ENCODE results near the gene SUN3.
"Not testable (repeated sequence)": the region's sequence is repeated elsewhere in the genome, so short reads cannot be mapped to it uniquely, and the experiment has no call there.

Gene SUN3

GRCh38 chr7:47946581-47947354 lies 82.1 kb downstream of the SUN3 start:
- H3K4me1 Mint-ChIP-seq = peaks cover 13% of the 10 kb centered on the region
- peak overlapping the region in 1 of 3 experiments; percentile 11 for H3K27ac Mint-ChIP-seq
- H3K4me3 Mint-ChIP-seq = no peak overlapping the region
- peaks cover 4% of the 10 kb centered on the region for H3K27me3 Mint-ChIP-seq (ENCODE audit: low read depth)
- TF ChIP-seq, protein P1, sequence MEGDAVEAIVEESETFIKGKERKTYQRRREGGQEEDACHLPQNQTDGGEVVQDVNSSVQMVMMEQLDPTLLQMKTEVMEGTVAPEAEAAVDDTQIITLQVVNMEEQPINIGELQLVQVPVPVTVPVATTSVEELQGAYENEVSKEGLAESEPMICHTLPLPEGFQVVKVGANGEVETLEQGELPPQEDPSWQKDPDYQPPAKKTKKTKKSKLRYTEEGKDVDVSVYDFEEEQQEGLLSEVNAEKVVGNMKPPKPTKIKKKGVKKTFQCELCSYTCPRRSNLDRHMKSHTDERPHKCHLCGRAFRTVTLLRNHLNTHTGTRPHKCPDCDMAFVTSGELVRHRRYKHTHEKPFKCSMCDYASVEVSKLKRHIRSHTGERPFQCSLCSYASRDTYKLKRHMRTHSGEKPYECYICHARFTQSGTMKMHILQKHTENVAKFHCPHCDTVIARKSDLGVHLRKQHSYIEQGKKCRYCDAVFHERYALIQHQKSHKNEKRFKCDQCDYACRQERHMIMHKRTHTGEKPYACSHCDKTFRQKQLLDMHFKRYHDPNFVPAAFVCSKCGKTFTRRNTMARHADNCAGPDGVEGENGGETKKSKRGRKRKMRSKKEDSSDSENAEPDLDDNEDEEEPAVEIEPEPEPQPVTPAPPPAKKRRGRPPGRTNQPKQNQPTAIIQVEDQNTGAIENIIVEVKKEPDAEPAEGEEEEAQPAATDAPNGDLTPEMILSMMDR (IDR thresholded peaks at IDR 0.05; ENCODE audit: unreplicated experiment in 3 of 3) = no peak
- no peaks in the 10 kb centered on the region for H3K36me3 Mint-ChIP-seq (ENCODE audit: low read depth)
- no peaks in the 10 kb centered on the region for H3K9me3 Mint-ChIP-seq

DNA sequence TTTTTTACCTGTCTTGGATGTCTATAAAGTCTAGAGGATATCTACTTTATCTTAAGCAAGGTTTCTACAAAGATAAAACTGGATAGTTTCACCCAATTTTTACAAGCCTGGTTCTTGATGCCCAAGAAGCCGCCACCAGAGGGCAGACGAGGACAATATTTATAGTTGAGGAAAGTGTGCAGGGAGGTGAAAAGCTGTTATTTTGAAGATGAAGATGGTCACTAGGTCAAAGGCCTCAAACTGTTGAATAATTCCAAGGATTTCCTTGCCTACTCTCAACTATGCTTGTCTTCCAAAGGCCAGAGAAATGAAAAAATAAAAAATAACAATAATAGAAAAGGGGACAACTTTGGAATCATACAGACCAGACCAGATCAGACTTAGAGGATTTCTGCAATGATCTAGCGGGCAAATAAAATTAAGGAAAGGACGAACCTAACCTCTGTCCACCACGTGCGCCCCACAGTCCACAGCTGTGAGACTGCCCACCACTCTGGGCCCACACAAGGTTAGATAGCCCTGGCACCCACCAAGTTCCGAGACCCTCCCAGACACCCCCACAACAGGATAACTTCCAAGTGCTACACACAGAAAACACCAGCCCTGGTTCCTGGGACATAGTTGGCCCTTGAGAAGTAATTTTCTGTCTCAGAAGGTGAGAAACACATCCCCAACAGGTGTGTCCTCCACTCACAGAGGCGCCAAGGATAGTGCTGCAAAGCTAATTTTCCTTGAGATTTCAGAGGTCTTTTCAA lies 83.5 kb downstream of the SUN3 start:
- no peaks in the 10 kb centered on the region for H3K36me3 Mint-ChIP-seq (ENCODE audit: low read depth)
- H3K27ac Mint-ChIP-seq = peak overlapping the region in 1 of 3 experiments; percentile 4
- TF ChIP-seq, protein P1 (IDR thresholded peaks at IDR 0.05; ENCODE audit: unreplicated experiment in 3 of 3) = peak; percentile 78 to 88 (median 87)
- peaks cover 13% of the 10 kb centered on the region for H3K4me1 Mint-ChIP-seq
- H3K27me3 Mint-ChIP-seq (ENCODE audit: low read depth) = peaks cover 5% of the 10 kb centered on the region
- no peaks in the 10 kb centered on the region for H3K9me3 Mint-ChIP-seq
- no peak overlapping the region for H3K4me3 Mint-ChIP-seq

DNA sequence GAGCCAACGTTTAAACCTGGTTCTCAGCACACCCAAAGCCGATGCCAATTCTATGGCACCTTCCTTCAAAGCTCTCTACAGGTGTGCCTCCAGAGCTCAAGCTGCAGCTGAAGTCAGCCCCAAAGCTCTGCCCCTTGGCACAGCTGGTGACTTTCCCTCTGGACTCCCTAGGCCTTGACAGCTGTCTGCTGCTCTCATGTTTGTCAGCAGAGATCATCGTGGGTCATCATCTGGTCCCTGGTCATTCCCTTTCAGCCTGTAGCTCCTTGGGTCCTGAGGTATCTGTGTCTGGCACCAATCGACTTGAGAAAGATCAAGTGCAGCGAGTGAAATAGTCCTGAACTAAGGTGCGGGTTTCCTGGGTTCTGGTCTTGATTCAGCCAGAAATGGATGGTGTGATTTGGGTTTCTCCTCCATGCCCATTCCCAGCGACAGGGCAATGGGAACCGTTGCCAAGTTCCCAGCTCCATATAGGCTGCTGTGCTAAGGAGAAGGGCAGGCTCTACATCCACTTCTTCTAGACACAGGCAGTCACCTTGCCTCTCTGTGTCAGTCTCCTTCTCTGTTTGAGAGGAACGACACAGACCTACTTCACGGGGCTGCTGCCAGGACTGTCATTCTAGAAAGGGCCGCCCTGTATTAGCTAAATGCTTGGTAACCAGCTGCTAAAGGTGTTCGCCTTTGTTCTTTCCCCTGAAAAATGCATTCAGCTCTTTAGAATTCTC lies 84.2 kb downstream of the SUN3 start:
- TF ChIP-seq, protein P1 (IDR thresholded peaks at IDR 0.05; ENCODE audit: unreplicated experiment in 3 of 3) = no peak
- H3K36me3 Mint-ChIP-seq (ENCODE audit: low read depth) = no peaks in the 10 kb centered on the region
- peaks cover 7% of the 10 kb centered on the region for H3K27me3 Mint-ChIP-seq (ENCODE audit: low read depth)
- H3K4me1 Mint-ChIP-seq = peaks cover 13% of the 10 kb centered on the region
- H3K27ac Mint-ChIP-seq = peak overlapping the region in 1 of 3 experiments; percentile 4
- H3K9me3 Mint-ChIP-seq = no peaks in the 10 kb centered on the region
- H3K4me3 Mint-ChIP-seq = no peak overlapping the region

- no peak overlapping the region for H3K4me3 Mint-ChIP-seq
- TF ChIP-seq, protein P1 (IDR thresholded peaks at IDR 0.05; ENCODE audit: unreplicated experiment in 3 of 3) = no peak
- peak overlapping the region in 1 of 3 experiments; percentile 37 for H3K27ac Mint-ChIP-seq
- H3K36me3 Mint-ChIP-seq (ENCODE audit: low read depth) = no peaks in the 10 kb centered on the region
- H3K9me3 Mint-ChIP-seq = no peaks in the 10 kb centered on the region
- peaks cover 13% of the 10 kb centered on the region for H3K4me1 Mint-ChIP-seq
- H3K27me3 Mint-ChIP-seq (ENCODE audit: low read depth) = peaks cover 7% of the 10 kb centered on the region
Measured at GRCh38 chr7:47943676-47944474, 85.0 kb downstream of the SUN3 start.

DNA sequence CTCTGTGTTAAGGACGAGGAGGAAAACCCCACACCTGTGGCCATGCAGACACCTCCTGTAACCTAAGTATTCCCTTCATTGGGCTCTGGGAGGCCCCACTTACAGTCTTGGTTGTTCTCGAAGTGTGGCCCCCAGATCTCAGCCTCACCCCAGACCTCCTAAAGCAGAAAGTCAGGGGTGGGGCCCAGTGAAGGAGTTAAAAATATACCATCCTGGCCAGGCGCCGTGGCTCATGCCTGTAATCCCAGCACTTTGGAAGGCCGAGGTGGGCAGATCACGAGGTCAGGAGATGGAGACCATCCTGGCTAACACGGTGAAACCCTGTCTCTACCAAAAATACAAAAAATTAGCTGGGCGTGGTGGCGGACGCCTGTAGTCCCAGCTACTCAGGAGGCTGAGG lies 86.3 kb downstream of the SUN3 start:
- not testable (repeated sequence) for H3K36me3 Mint-ChIP-seq (ENCODE audit: low read depth); H3K27ac Mint-ChIP-seq; H3K9me3 Mint-ChIP-seq; H3K4me3 Mint-ChIP-seq
- peaks cover 13% of the 10 kb centered on the region for H3K4me1 Mint-ChIP-seq
- peaks cover 10% of the 10 kb centered on the region for H3K27me3 Mint-ChIP-seq (ENCODE audit: low read depth)

Measured in nephron (organoid).